ENCODE measurements around the gene CEP350.

The CEP350 gene

GRCh38 chr1:179976970-179977651 is 22.5 kb downstream of the CEP350 start:
- no peak overlapping the region for H3K4me3 ChIP-seq (ENCODE audit: insufficient read length, low read depth)
- H3K36me3 ChIP-seq (ENCODE audit: insufficient read depth, insufficient read length, low read length) = no peaks in the 10 kb centered on the region
- TF ChIP-seq SUZ12 (IDR thresholded peaks at IDR 0.05; ENCODE audit: extremely low read depth, insufficient read depth, insufficient read length) (no peak), ZNF274 (IDR thresholded peaks at IDR 0.05; ENCODE audit: low read depth, low read length) (no peak), YY1 (IDR thresholded peaks at IDR 0.05; ENCODE audit: insufficient read depth, insufficient read length) (no peak)
- H3K27me3 ChIP-seq (ENCODE audit: insufficient read depth, insufficient read length) = no peaks in the 10 kb centered on the region
- no peak overlapping the region for H3K9ac ChIP-seq (ENCODE audit: insufficient read length, low read depth)
- DNase-seq (ENCODE audit: low read depth, low spot score) = no peak
- no peaks in the 10 kb centered on the region for H3K9me3 ChIP-seq (ENCODE audit: insufficient read depth, low read length)
- no peaks in the 10 kb centered on the region for H3K4me1 ChIP-seq (ENCODE audit: insufficient read depth, insufficient read length)

- no peak overlapping the region for H3K9ac ChIP-seq (ENCODE audit: insufficient read length, low read depth)
- H3K9me3 ChIP-seq (ENCODE audit: insufficient read depth, low read length) = no peaks in the 10 kb centered on the region
- no peak for TF ChIP-seq YY1 (IDR thresholded peaks at IDR 0.05; ENCODE audit: insufficient read depth, insufficient read length)
- no peak for TF ChIP-seq ZNF274 (IDR thresholded peaks at IDR 0.05; ENCODE audit: low read depth, low read length)
- no peak for TF ChIP-seq SUZ12 (IDR thresholded peaks at IDR 0.05; ENCODE audit: extremely low read depth, insufficient read depth, insufficient read length)
- no peaks in the 10 kb centered on the region for H3K27me3 ChIP-seq (ENCODE audit: insufficient read depth, insufficient read length)
- no peaks in the 10 kb centered on the region for H3K4me1 ChIP-seq (ENCODE audit: insufficient read depth, insufficient read length)
- no peaks in the 10 kb centered on the region for H3K36me3 ChIP-seq (ENCODE audit: insufficient read depth, insufficient read length, low read length)
- no peak overlapping the region for H3K4me3 ChIP-seq (ENCODE audit: insufficient read length, low read depth)
- no peak for DNase-seq (ENCODE audit: low read depth, low spot score)
These were observed 23.8 kb downstream of the CEP350 start for GRCh38 chr1:179978199-179979079.

GRCh38 chr1:179984101-179984500 is 29.5 kb downstream of the CEP350 start:
- no peak overlapping the region for H3K9ac ChIP-seq (ENCODE audit: insufficient read length, low read depth)
- H3K4me1 ChIP-seq (ENCODE audit: insufficient read depth, insufficient read length) = no peaks in the 10 kb centered on the region
- no peak for DNase-seq (ENCODE audit: low read depth, low spot score)
- no peak overlapping the region for H3K4me3 ChIP-seq (ENCODE audit: insufficient read length, low read depth)
- no peaks in the 10 kb centered on the region for H3K27me3 ChIP-seq (ENCODE audit: insufficient read depth, insufficient read length)
- peaks cover 7% of the 10 kb centered on the region for H3K36me3 ChIP-seq (ENCODE audit: insufficient read depth, insufficient read length, low read length)
- no peaks in the 10 kb centered on the region for H3K9me3 ChIP-seq (ENCODE audit: insufficient read depth, low read length)
- no peak for TF ChIP-seq SUZ12 (IDR thresholded peaks at IDR 0.05; ENCODE audit: extremely low read depth, insufficient read depth, insufficient read length)
- TF ChIP-seq ZNF274 (IDR thresholded peaks at IDR 0.05; ENCODE audit: low read depth, low read length) = no peak
- no peak for TF ChIP-seq YY1 (IDR thresholded peaks at IDR 0.05; ENCODE audit: insufficient read depth, insufficient read length)

DNA sequence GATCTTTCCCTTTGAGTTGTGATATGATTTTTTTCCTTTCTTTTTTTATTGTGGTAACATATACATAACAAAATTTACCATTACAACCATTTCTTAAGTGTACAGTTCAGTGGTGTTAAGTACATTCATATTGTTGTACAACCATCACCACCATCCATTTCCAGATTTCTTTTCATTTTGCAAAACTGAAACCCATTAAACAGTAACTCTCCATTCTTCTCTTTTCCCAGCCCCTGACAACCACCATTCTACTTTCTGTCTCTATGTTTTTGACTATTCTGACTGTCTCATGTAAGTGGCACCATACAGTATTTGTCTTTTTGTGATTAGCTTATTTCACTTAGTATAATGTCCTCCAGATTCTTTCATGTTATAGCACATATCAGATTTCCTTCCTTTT is 30.3 kb downstream of the CEP350 start:
- Histone ChIP-seq H3K4me1 (ENCODE audit: insufficient read depth, insufficient read length) (no peaks in the 10 kb centered on the region), H3K36me3 (ENCODE audit: insufficient read depth, insufficient read length, low read length) (peaks cover 10% of the 10 kb centered on the region), H3K4me3 (ENCODE audit: insufficient read length, low read depth) (no peak overlapping the region), H3K9ac (ENCODE audit: insufficient read length, low read depth) (no peak overlapping the region), H3K27me3 (ENCODE audit: insufficient read depth, insufficient read length) (no peaks in the 10 kb centered on the region), H3K9me3 (ENCODE audit: insufficient read depth, low read length) (no peaks in the 10 kb centered on the region)
- no peak for TF ChIP-seq YY1 (IDR thresholded peaks at IDR 0.05; ENCODE audit: insufficient read depth, insufficient read length)
- TF ChIP-seq ZNF274 (IDR thresholded peaks at IDR 0.05; ENCODE audit: low read depth, low read length) = no peak
- TF ChIP-seq SUZ12 (IDR thresholded peaks at IDR 0.05; ENCODE audit: extremely low read depth, insufficient read depth, insufficient read length) = no peak
- DNase-seq (ENCODE audit: low read depth, low spot score) = no peak

DNA sequence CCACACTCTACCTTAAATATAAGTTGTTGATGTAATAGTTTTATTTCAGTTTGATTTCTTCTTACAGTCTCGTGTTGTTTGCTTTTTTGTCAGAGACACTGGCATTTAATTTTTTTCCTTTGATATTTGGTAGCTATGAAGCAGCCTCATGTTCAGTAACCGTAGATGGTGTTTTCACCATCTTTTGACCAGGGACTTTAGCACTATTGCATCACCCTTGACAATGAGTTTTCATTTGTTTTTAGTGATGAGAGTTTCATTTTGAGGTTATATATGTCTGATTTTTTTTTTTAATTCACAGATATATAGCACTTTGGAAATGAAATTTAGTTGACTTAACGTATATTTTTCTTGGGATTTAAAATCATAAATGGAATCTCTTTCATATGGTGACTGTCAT is 36.2 kb downstream of the CEP350 start:
- Histone ChIP-seq H3K9ac (ENCODE audit: insufficient read length, low read depth) (no peak overlapping the region), H3K9me3 (ENCODE audit: insufficient read depth, low read length) (no peaks in the 10 kb centered on the region), H3K4me1 (ENCODE audit: insufficient read depth, insufficient read length) (no peaks in the 10 kb centered on the region), H3K27me3 (ENCODE audit: insufficient read depth, insufficient read length) (no peaks in the 10 kb centered on the region), H3K4me3 (ENCODE audit: insufficient read length, low read depth) (no peak overlapping the region), H3K36me3 (ENCODE audit: insufficient read depth, insufficient read length, low read length) (peaks cover 38% of the 10 kb centered on the region)
- no peak for TF ChIP-seq SUZ12 (IDR thresholded peaks at IDR 0.05; ENCODE audit: extremely low read depth, insufficient read depth, insufficient read length)
- no peak for TF ChIP-seq ZNF274 (IDR thresholded peaks at IDR 0.05; ENCODE audit: low read depth, low read length)
- no peak for TF ChIP-seq YY1 (IDR thresholded peaks at IDR 0.05; ENCODE audit: insufficient read depth, insufficient read length)
- DNase-seq (ENCODE audit: low read depth, low spot score) = no peak

- no peaks in the 10 kb centered on the region for H3K27me3 ChIP-seq (ENCODE audit: insufficient read depth, insufficient read length)
- no peaks in the 10 kb centered on the region for H3K4me1 ChIP-seq (ENCODE audit: insufficient read depth, insufficient read length)
- no peak overlapping the region for H3K9ac ChIP-seq (ENCODE audit: insufficient read length, low read depth)
- no peak overlapping the region for H3K4me3 ChIP-seq (ENCODE audit: insufficient read length, low read depth)
- no peaks in the 10 kb centered on the region for H3K9me3 ChIP-seq (ENCODE audit: insufficient read depth, low read length)
- TF ChIP-seq YY1 (IDR thresholded peaks at IDR 0.05; ENCODE audit: insufficient read depth, insufficient read length) (no peak), ZNF274 (IDR thresholded peaks at IDR 0.05; ENCODE audit: low read depth, low read length) (no peak), SUZ12 (IDR thresholded peaks at IDR 0.05; ENCODE audit: extremely low read depth, insufficient read depth, insufficient read length) (no peak)
- DNase-seq (ENCODE audit: low read depth, low spot score) = no peak
- peaks cover 38% of the 10 kb centered on the region for H3K36me3 ChIP-seq (ENCODE audit: insufficient read depth, insufficient read length, low read length)
These were observed 41.0 kb downstream of the CEP350 start for GRCh38 chr1:179995576-179995975.

DNA sequence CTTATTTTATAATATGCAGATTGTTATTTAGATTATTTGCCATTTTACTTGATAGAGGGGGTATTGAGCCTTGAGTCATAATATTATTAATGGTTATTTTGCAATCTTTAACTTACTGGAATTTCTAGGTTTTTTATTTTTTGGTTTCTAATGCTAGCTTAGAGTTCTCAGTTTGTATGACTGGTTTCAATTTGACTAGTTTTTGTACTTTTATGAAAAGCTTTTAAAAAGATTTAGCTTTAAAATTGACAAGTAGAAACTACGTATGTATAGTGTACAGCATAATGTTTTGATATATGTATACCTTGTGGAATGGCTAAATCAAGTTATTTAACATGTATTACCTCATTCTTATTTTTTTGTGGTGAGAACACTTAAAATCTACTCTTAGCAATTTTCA is 41.5 kb downstream of the CEP350 start:
- Histone ChIP-seq H3K4me3 (ENCODE audit: insufficient read length, low read depth) (no peak overlapping the region), H3K4me1 (ENCODE audit: insufficient read depth, insufficient read length) (no peaks in the 10 kb centered on the region), H3K27me3 (ENCODE audit: insufficient read depth, insufficient read length) (no peaks in the 10 kb centered on the region), H3K9me3 (ENCODE audit: insufficient read depth, low read length) (no peaks in the 10 kb centered on the region), H3K9ac (ENCODE audit: insufficient read length, low read depth) (no peak overlapping the region), H3K36me3 (ENCODE audit: insufficient read depth, insufficient read length, low read length) (peaks cover 40% of the 10 kb centered on the region)
- no peak for TF ChIP-seq SUZ12 (IDR thresholded peaks at IDR 0.05; ENCODE audit: extremely low read depth, insufficient read depth, insufficient read length)
- no peak for TF ChIP-seq YY1 (IDR thresholded peaks at IDR 0.05; ENCODE audit: insufficient read depth, insufficient read length)
- TF ChIP-seq ZNF274 (IDR thresholded peaks at IDR 0.05; ENCODE audit: low read depth, low read length) = no peak
- DNase-seq (ENCODE audit: low read depth, low spot score) = no peak

Data from NT2/D1 (cell line).